Ascending aorta (tissue), 2 donors: Measurements from ENCODE around the gene ABCF2. TPM values are rescaled to one million over a fixed set of nuclear protein-coding genes. Genes with fewer than 3 reads are reported as not detected.

Experiments
- DNase-seq, 2 donors: peaks; one replicate each; pipeline ENCODE4 v3.0.0-alpha.2; 2019; ENCODE audit warnings: low spot score in 2 of 2
- H3K27ac ChIP-seq, 2 donors: fragments of 200-600 bp; sonication (generic); one replicate each; pipeline ENCODE4 v1.5.1; 2016 to 2017; ENCODE audit warnings: mild to moderate bottlenecking in 1 of 2
- H3K27me3 ChIP-seq: fragments of 200-600 bp; sonication (generic); one replicate; pipeline ENCODE4 v1.5.1; 2017
- H3K36me3 ChIP-seq, 2 donors: fragments of 200-600 bp; sonication (generic); one replicate each; pipeline ENCODE4 v1.5.1; 2016
- H3K4me1 ChIP-seq, 2 donors: fragments of 200-600 bp; sonication (generic); one replicate each; pipeline ENCODE4 v1.5.1; 2016 to 2017; ENCODE audit warnings: mild to moderate bottlenecking in 1 of 2
- H3K4me3 ChIP-seq, 2 donors: fragments of 200-600 bp; sonication (generic); one replicate each; pipeline ENCODE4 v1.5.1; 2016 to 2017; ENCODE audit warnings: mild to moderate bottlenecking in 1 of 2
- H3K9me3 ChIP-seq, 2 donors: fragments of 200-600 bp; sonication (generic); one replicate each; pipeline ENCODE4 v1.5.1; 2016
- CTCF ChIP-seq, 3 experiments: fragments of 200-600 bp in 2 of 3; fragments of 450-650 bp in 1 of 3; sonication (generic) in 2 of 3; IDR thresholded peaks; one replicate each; pipeline ENCODE4 v1.5.1; 2016 to 2019; ENCODE audit warnings: antibody characterized with exemption in 3 of 3, mild to moderate bottlenecking in 1 of 3, moderate library complexity in 1 of 3
- intact Hi-C: fragments of 100-400 bp; cut with DNase I; formaldehyde crosslinking; loops from one replicate; pipeline ENCODE4 v1.15.1; 2023
- total RNA-seq: library from RNA; depleted of rRNA; stranded (reverse); fragments of >200 nt; gene quantifications from one replicate; pipeline ENCODE4 v1.1.0, GENCODE V29; 2016

Gene ABCF2
- total RNA-seq, 1 donor from 2014 or later = 85.3 TPM

GRCh38 chr7:151193203-151193978 lies 33.6 kb downstream of the ABCF2 start:
- H3K27ac ChIP-seq = no peak overlapping the region
- no peaks in the 10 kb centered on the region for H3K9me3 ChIP-seq
- no peaks in the 10 kb centered on the region for H3K36me3 ChIP-seq
- H3K4me3 ChIP-seq = no peak overlapping the region
- TF ChIP-seq CTCF (IDR thresholded peaks at IDR 0.05) = no peak
- no peaks in the 10 kb centered on the region for H3K27me3 ChIP-seq
- intact Hi-C loops = no loop called here
- no peaks in the 10 kb centered on the region for H3K4me1 ChIP-seq
- DNase-seq = no peak

- Histone ChIP-seq H3K4me1 (no peaks in the 10 kb centered on the region), H3K4me3 (no peak overlapping the region), H3K27me3 (no peaks in the 10 kb centered on the region), H3K9me3 (no peaks in the 10 kb centered on the region), H3K36me3 (no peaks in the 10 kb centered on the region), H3K27ac (no peak overlapping the region)
- intact Hi-C loops = no loop called here
- no peak for TF ChIP-seq CTCF (IDR thresholded peaks at IDR 0.05)
- no peak for DNase-seq
Measured at GRCh38 chr7:151192002-151192539, 34.9 kb downstream of the ABCF2 start.

- TF ChIP-seq CTCF (IDR thresholded peaks at IDR 0.05) = no peak
- Histone ChIP-seq H3K36me3 (no peaks in the 10 kb centered on the region), H3K4me3 (no peak overlapping the region), H3K9me3 (no peaks in the 10 kb centered on the region), H3K27ac (no peak overlapping the region), H3K4me1 (no peaks in the 10 kb centered on the region), H3K27me3 (no peaks in the 10 kb centered on the region)
- no peak for DNase-seq
- intact Hi-C loops = no loop called here
Measured at GRCh38 chr7:151191544-151191943, 35.5 kb downstream of the ABCF2 start.

- Histone ChIP-seq H3K27ac (no peak overlapping the region), H3K27me3 (no peaks in the 10 kb centered on the region), H3K4me3 (no peak overlapping the region), H3K9me3 (no peaks in the 10 kb centered on the region), H3K4me1 (no peaks in the 10 kb centered on the region), H3K36me3 (no peaks in the 10 kb centered on the region)
- TF ChIP-seq CTCF (IDR thresholded peaks at IDR 0.05) = no peak
- no peak for DNase-seq
- intact Hi-C loops = no loop called here
Measured at GRCh38 chr7:151189038-151189437, 38.0 kb downstream of the ABCF2 start.

GRCh38 chr7:151188252-151188542 lies 38.8 kb downstream of the ABCF2 start:
- intact Hi-C loops = no loop called here
- no peak for DNase-seq
- no peak overlapping the region for H3K4me3 ChIP-seq
- no peak overlapping the region for H3K27ac ChIP-seq
- no peaks in the 10 kb centered on the region for H3K4me1 ChIP-seq
- no peaks in the 10 kb centered on the region for H3K9me3 ChIP-seq
- no peaks in the 10 kb centered on the region for H3K27me3 ChIP-seq
- H3K36me3 ChIP-seq = no peaks in the 10 kb centered on the region
- TF ChIP-seq CTCF (IDR thresholded peaks at IDR 0.05) = no peak
